ENCODE data around the gene FRMD1.

FRMD1 gene

GRCh38 chr6:168055696-168056489 lies 23.1 kb downstream of the FRMD1 start:
- DNase-seq (ENCODE audit: low read depth): no peak

DNA sequence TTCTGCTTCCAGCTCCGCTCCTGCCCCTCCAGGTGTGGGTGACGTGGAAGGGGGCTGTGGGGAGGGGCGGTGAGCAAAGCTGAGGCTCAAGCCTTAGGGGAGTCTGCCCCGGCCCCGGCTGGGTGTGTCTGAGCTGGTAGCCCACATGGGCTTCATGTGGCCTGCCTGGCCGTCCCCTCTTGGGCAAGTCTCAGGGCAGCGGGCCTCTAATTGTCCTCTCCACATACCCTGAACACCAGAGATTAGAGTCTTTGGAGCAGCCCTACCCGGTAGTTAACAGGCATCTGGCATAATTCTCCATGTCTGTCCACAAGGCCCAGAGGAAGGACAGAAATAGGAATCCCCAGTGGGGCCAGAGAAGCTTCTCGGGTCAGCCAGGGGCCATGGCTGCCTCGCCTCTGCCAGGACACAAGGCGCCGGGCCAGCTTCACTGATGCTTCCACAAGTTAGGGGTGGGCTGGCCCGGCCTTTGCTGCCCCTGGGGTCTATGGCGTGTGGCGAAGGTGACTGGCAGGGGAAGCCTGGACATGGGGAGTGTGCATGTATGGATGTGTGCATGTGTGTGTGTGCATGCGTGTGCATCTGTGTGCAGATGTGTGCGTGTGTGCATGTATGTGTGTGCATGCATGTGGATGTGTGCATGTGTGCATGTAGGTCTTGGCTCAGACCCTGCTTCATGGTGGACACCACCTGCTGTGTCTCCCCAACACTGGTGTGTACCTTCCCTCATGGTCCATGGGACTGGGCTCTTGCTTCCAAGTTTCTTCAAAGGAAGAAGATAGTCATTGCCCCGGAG lies 24.0 kb downstream of the FRMD1 start:
- DNase-seq (ENCODE audit: low read depth): no peak

DNA sequence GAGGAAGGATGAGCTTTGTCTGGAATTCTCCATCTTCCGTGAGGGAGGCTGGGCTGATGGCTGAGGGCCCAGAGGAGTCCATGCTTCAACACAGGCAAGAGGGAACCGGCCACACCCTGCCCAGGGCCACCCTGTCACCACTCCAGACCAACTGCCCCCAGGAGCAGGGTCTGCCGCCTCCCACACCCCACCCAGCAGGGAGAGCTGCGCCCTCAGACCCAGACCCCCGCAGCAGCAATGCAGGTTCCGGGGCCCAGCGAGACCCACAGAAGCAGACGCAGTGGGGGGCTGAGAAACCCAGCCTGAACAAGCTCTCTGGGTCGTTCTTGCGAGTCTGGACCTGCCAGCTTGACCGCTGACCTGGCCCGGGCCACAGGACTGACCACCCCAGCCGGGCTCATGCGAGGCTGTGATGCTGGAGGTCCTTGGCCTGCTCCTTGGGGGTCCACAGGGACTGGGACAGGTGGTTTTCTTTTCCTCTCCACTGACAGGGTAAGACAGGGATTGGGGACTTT lies 25.0 kb downstream of the FRMD1 start:
- DNase-seq (ENCODE audit: low read depth): no peak

GRCh38 chr6:168053086-168053956 lies 25.7 kb downstream of the FRMD1 start:
- DNase-seq (ENCODE audit: low read depth): no peak

GRCh38 chr6:168052291-168052891 lies 26.6 kb downstream of the FRMD1 start:
- no peak for DNase-seq (ENCODE audit: low read depth)

- DNase-seq (ENCODE audit: low read depth): no peak
Measured at GRCh38 chr6:168051648-168052047, 27.4 kb downstream of the FRMD1 start.

- no peak for DNase-seq (ENCODE audit: low read depth)
Measured at GRCh38 chr6:168050881-168051586, 28.0 kb downstream of the FRMD1 start.

- no peak for DNase-seq (ENCODE audit: low read depth)
Measured at GRCh38 chr6:168050225-168050880, 28.7 kb downstream of the FRMD1 start.

- DNase-seq (ENCODE audit: low read depth): no peak
Measured at GRCh38 chr6:168049706-168050224, 29.2 kb downstream of the FRMD1 start.

- no peak for DNase-seq (ENCODE audit: low read depth)
Measured at GRCh38 chr6:168049277-168049676, 29.7 kb downstream of the FRMD1 start.

DNA sequence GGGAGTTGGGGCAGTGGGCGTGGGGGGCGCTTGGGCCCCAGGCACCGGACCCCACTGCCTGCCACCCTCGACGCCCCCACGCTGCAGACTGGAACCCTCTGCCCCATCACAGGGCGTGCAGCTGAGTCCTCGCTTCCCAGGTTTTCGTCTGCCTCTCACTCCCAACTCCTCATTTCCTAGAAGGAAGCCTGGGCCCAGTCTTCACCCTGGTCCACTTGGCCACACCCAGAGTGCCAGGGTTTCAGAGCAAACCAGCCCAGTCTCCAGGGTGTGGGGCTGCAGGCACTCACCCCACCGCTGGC lies 30.3 kb downstream of the FRMD1 start:
- DNase-seq (ENCODE audit: low read depth): no peak

DNA sequence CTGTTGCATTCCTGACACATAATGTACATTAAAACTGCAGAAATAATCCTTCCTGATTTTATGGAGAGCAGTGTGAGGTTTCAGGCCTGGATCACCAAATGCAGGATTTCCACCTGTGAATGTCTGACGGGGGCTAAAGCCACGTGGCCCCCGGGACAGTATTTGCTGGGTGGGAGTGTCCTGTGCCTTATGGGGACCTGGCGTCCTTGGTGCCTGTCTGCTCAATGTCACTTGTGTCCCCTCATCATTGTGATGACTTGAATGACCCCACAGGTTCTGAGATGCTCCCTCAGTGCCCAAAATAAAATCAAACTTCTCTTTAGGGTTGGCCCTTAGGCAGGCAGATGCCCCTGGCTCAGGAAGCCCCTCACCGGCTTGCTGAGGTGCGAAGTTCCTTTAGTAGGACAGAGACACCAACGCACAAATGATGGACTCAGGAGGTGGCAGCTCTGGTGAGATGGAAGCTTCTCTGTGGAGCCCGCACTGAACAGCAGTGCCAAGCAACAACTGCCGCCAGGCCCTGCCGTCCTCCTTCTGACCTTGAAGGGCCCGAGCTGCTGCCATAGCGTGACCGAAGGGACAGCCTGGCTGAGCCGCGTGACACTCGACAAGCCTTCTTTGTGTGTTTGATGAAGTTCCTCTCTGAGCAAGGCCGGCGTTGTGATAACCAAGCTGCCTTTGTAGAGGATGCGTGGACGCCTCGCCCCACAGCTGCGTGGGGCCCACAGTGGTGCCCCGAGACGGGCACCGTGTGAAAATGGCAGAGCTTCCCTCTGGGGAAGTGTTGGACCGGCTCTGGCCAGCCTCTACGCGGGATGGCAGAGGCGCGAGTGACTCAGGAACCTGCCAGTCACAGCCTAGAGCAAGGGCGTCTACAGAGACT lies 30.9 kb downstream of the FRMD1 start:
- no peak for DNase-seq (ENCODE audit: low read depth)

DNA sequence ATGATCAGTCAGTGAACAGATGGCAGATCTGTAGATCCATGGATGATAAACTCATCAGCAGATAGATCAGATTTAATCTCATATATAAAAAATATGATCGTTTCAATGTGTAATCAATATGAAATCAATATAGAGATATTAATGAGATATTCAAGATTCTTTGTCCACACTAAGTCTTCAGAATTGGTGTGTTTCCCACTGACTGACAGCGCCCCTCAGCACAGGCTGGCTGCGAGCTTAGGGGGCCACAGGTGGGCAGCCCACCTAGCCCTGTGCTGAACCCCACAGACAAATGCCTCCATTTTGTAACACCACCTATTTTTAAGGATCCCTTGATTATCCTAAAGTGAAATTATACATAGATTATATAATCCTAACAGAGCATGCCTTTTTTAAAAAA lies 32.3 kb downstream of the FRMD1 start:
- no peak for DNase-seq (ENCODE audit: low read depth)

DNA sequence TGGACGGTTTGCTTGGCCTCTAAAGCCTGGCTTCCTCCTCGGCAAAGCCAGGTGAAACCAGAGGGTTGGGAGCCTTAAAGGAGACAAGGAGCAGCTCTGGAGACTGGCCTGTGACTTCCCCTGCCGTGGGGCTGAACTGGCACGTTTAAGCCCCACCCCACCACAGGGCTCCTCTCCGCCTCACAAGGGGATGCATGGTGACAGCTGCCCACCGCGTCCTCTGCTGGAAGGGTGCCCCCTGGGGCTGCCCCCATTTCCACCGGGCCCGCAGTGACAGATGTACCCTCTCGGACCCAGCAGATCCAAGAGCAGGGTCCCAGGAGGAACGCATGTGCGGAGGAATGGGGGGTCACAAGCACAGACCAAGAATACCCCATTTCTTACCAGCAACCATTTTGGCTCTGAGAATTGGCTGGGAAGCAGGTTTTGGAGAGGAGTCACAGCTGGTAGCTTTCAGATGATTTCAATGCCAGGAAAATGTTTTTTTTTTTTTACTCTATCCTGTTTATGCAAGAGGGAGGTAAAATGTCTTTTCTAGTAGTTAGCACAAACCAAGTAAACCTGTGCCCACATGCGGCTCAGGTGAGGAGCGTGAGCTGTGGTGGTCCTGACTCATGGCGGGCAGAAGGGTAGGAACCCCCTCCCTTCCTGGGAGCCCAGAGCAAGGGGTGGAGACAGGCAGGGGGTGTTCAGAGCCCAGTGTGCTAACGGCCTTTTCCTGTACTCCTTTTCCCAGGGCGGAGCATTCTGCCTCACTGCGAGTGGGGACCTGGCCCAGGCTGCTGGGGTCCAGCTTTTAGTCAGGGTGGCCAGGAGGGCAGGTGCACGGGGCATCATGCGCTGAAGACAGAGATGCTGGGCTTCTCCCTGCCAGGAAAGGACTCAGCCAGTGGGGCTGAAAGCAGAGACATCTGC lies 33.0 kb downstream of the FRMD1 start:
- no peak for DNase-seq (ENCODE audit: low read depth)

DNA sequence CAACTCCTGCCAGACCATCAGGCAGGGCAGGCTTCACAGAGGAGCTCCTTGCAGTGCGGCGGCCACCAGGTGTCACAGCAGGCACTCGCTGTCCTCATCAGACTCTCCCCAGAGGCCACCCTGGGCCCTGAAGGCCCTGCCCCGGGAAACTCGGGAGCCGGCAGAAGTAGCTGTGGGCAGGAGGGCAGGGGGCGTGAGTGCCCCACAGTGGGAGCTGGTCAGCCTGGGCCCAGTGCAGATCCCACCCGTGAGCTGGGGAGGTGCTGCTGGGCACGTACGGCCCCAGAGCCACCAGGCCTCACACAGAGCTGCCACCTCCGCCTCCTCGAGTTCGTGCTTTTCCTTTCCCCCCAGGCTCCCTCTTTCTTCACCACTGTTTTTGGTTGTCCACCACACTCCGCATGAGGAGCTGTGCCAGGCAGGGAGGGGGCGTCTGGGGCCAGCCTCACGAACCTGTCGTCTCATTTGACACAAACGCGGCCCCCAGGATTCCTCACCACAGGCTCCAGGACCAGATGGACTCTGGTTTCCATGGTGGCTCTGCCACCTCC lies 33.8 kb downstream of the FRMD1 start:
- DNase-seq (ENCODE audit: low read depth): no peak

DNA sequence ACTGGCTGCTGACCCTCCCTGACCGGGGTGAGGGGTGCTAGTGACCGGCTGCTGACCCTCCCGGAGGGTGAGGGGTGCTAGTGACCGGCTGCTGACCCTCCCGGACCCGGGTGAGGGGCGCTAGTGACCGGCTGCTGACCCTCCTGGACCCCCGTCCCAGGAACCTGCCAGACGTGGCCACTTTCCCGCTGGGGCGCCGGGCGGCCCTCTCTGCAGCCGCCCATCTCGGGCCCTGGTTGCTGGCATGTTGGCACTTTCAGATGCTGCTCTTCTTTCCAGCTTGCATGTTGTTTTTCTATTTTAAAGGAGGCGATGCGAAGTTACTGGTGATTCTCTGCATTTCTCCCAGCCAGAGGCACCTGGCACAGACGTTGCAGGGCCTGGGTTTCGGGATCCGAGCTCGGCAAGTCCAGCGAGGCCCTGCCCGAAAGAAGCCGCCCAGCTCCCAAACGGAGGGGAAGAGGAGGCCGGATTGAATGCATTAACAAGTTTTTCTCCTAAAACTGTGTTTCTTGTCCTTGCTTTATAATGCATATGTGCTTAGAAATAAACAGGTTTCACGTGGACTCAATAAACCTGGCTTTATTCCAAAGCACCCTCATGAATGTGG lies 34.4 kb downstream of the FRMD1 start:
- DNase-seq (ENCODE audit: low read depth): no peak

DNA sequence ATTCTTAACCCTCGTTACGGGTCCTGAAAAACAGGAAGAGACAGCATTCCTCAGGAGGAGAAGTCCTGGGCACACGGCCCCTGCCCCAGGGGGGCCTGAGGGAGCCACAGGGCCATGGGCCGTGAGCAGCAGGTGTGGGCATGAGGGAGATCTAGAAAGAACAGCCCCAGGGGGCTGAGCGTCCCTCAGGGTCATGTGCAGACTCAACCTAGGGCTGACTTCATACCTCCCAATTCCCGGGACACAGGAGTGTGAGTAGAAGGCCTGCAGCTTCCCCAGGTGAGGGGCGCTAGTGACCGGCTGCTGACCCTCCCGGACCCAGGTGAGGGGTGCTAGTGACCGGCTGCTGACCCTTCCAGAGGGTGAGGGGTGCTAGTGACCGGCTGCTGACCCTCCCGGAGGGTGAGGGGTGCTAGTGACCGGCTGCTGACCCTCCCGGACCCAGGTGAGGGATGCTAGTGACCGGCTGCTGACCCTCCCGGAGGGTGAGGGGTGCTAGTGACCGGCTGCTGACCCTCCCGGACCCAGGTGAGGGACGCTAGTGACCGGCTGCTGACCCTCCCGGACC lies 35.1 kb downstream of the FRMD1 start:
- no peak for DNase-seq (ENCODE audit: low read depth)

Measured in T-helper 22 cell (primary cell).